Neural progenitor cell (in vitro differentiated cells): Measurements from ENCODE around the gene TREH. TPM values are rescaled to one million over a fixed set of nuclear protein-coding genes. Genes with fewer than 3 reads are reported as not detected.
A peak's percentile ranks its signal among the peaks of the same experiment; 100 is the strongest.

Source experiments
- DNase-seq: peaks from one replicate; pipeline ENCODE4 v3.0.0-alpha.2; 2016; ENCODE audit warnings: low spot score
- H2AFZ ChIP-seq: fragments of 200-600 bp; sonication (generic); replicated peaks from 2 replicates; pipeline ENCODE4 v1.6.1; 2016; ENCODE audit warnings: antibody characterized with exemption
- H3F3A ChIP-seq: fragments of 200-600 bp; sonication (generic); 2 replicates; pipeline ENCODE4 v1.6.1; 2016; ENCODE audit warnings: antibody characterized with exemption, low read depth
- H3K27ac ChIP-seq: fragments of 200-600 bp; sonication (generic); 2 replicates; pipeline ENCODE4 v1.5.1; 2016; ENCODE audit warnings: mild to moderate bottlenecking
- H3K27me3 ChIP-seq: fragments of 200-600 bp; sonication (generic); 2 replicates; pipeline ENCODE4 v1.6.1; 2016; ENCODE audit warnings: mild to moderate bottlenecking, moderate library complexity
- H3K36me3 ChIP-seq: fragments of 200-600 bp; sonication (generic); 2 replicates; pipeline ENCODE4 v1.5.1; 2016
- H3K4me1 ChIP-seq: fragments of 200-600 bp; sonication (generic); 2 replicates; pipeline ENCODE4 v1.6.1; 2016; ENCODE audit warnings: mixed run types
- H3K4me2 ChIP-seq: fragments of 200-600 bp; sonication (generic); 2 replicates; pipeline ENCODE4 v1.6.1; 2016
- H3K4me3 ChIP-seq: fragments of 200-600 bp; sonication (generic); 2 replicates; pipeline ENCODE4 v1.5.1; 2016
- H3K79me2 ChIP-seq: fragments of 200-600 bp; sonication (generic); 2 replicates; pipeline ENCODE4 v1.6.1; 2016; ENCODE audit warnings: low read depth
- H3K9ac ChIP-seq: fragments of 200-600 bp; sonication (generic); 2 replicates; pipeline ENCODE4 v1.6.1; 2016
- H3K9me3 ChIP-seq: fragments of 200-600 bp; sonication (generic); 2 replicates; pipeline ENCODE4 v1.5.1; 2016; ENCODE audit warnings: low read depth
- H4K20me1 ChIP-seq: fragments of 200-600 bp; sonication (generic); 2 replicates; pipeline ENCODE4 v1.6.1; 2016; ENCODE audit warnings: low read depth
- H3K27ac Mint-ChIP-seq: 3 replicates; pipeline ENCODE4 v1.8.0; 2021; ENCODE audit warnings: mixed read lengths
- H3K27me3 Mint-ChIP-seq: 2 replicates; pipeline ENCODE4 v1.8.0; 2022; ENCODE audit warnings: low read depth, mild to moderate bottlenecking, inconsistent platforms, moderate library complexity, mixed read lengths; ENCODE audit not compliant: insufficient read depth
- H3K36me3 Mint-ChIP-seq: 3 replicates; pipeline ENCODE4 v1.8.0; 2021; ENCODE audit warnings: mixed read lengths
- H3K4me1 Mint-ChIP-seq: 3 replicates; pipeline ENCODE4 v1.8.0; 2021; ENCODE audit warnings: mixed read lengths
- H3K4me3 Mint-ChIP-seq: 3 replicates; pipeline ENCODE4 v1.8.0; 2021; ENCODE audit warnings: mild to moderate bottlenecking, moderate library complexity, mixed read lengths
- H3K9me3 Mint-ChIP-seq: 3 replicates; pipeline ENCODE4 v1.8.0; 2020; ENCODE audit warnings: mixed read lengths
- CTCF ChIP-seq: fragments of 200-600 bp; sonication (generic); IDR thresholded peaks from 2 replicates; pipeline ENCODE4 v1.5.1; 2017; ENCODE audit warnings: antibody characterized with exemption, mild to moderate bottlenecking
- EZH2 ChIP-seq: fragments of 200-600 bp; sonication (generic); IDR thresholded peaks from 2 replicates; pipeline ENCODE4 v1.6.1; 2017; ENCODE audit warnings: antibody characterized with exemption, mild to moderate bottlenecking, moderate library complexity
- EZH2phosphoT487 ChIP-seq: fragments of 200-600 bp; sonication (generic); IDR thresholded peaks from 2 replicates; pipeline ENCODE4 v1.6.1; 2017; ENCODE audit warnings: antibody characterized with exemption
- total RNA-seq: library from RNA; depleted of rRNA; stranded (reverse); fragments of >200 nt; gene quantifications from 2 replicates; pipeline ENCODE4 v1.2.3, GENCODE V29; 2015; ENCODE audit warnings: low replicate concordance

Gene TREH
- total RNA-seq, 1 donor from 2014 or later, result not detected

GRCh38 chr11:118635237-118635591, 44.2 kb downstream of the TREH start:
- peak overlapping the region; percentile 67 for H3K27ac Mint-ChIP-seq
- H3K4me1 ChIP-seq, result peaks cover 26% of the 10 kb centered on the region
- peak overlapping the region; percentile 70 for H3K4me3 Mint-ChIP-seq
- no peak overlapping the region for H3K27ac ChIP-seq
- no peak for TF ChIP-seq CTCF
- no peak for TF ChIP-seq EZH2phosphoT487
- TF ChIP-seq EZH2, result no peak
- no peaks in the 10 kb centered on the region for H3K9me3 ChIP-seq
- H3K27me3 Mint-ChIP-seq, result peaks cover 5% of the 10 kb centered on the region
- peak overlapping the region; percentile 84 for H3K4me2 ChIP-seq
- H3K36me3 ChIP-seq, result no peaks in the 10 kb centered on the region
- DNase-seq, result peak; percentile 68
- H3K27me3 ChIP-seq, result no peaks in the 10 kb centered on the region
- H3K4me1 Mint-ChIP-seq, result peaks cover 23% of the 10 kb centered on the region
- H3K79me2 ChIP-seq, result no peaks in the 10 kb centered on the region
- H2AFZ ChIP-seq, result no peak overlapping the region
- H3F3A ChIP-seq, result peaks cover 30% of the 10 kb centered on the region
- peak overlapping the region; percentile 44 for H3K4me3 ChIP-seq
- no peak overlapping the region for H3K9ac ChIP-seq
- peaks cover 25% of the 10 kb centered on the region for H4K20me1 ChIP-seq
- H3K36me3 Mint-ChIP-seq, result peaks cover 31% of the 10 kb centered on the region
- H3K9me3 Mint-ChIP-seq, result no peaks in the 10 kb centered on the region

- peak; percentile 32 for TF ChIP-seq CTCF
- no peak for TF ChIP-seq EZH2phosphoT487
- TF ChIP-seq EZH2, result peak; percentile 57
Observed at GRCh38 chr11:118634431-118635236, 44.8 kb downstream of the TREH start.

GRCh38 chr11:118633979-118634378, 45.5 kb downstream of the TREH start:
- Histone ChIP-seq H4K20me1 (peaks cover 28% of the 10 kb centered on the region), H2AFZ (no peak overlapping the region), H3K27ac (no peak overlapping the region)

More at GRCh38 chr11:118634431-118635236, 44.8 kb downstream of the TREH start:
- peaks cover 5% of the 10 kb centered on the region for H3K27me3 Mint-ChIP-seq
- Histone ChIP-seq H3K36me3 (no peaks in the 10 kb centered on the region), H3K4me1 (peaks cover 26% of the 10 kb centered on the region), H3K4me2 (peak overlapping the region; percentile 84), H3K79me2 (no peaks in the 10 kb centered on the region), H4K20me1 (peaks cover 25% of the 10 kb centered on the region), H3K9ac (no peak overlapping the region), H3K27me3 (no peaks in the 10 kb centered on the region), H2AFZ (peak overlapping the region; percentile 7), H3F3A (peaks cover 30% of the 10 kb centered on the region), H3K9me3 (no peaks in the 10 kb centered on the region), H3K27ac (no peak overlapping the region), H3K4me3 (peak overlapping the region; percentile 44)
- peaks cover 27% of the 10 kb centered on the region for H3K36me3 Mint-ChIP-seq
- H3K9me3 Mint-ChIP-seq, result no peaks in the 10 kb centered on the region
- H3K27ac Mint-ChIP-seq, result peak overlapping the region; percentile 94
- peak overlapping the region; percentile 67 for H3K4me3 Mint-ChIP-seq
- DNase-seq, result peak; percentile 91
- H3K4me1 Mint-ChIP-seq, result peaks cover 23% of the 10 kb centered on the region

More at GRCh38 chr11:118633979-118634378, 45.5 kb downstream of the TREH start:
- H3F3A ChIP-seq, result peaks cover 30% of the 10 kb centered on the region
- Mint-ChIP-seq H3K4me1 (peaks cover 23% of the 10 kb centered on the region), H3K4me3 (peak overlapping the region; percentile 44), H3K36me3 (peaks cover 28% of the 10 kb centered on the region), H3K9me3 (no peaks in the 10 kb centered on the region), H3K27me3 (peaks cover 7% of the 10 kb centered on the region), H3K27ac (no peak overlapping the region)
- H3K36me3 ChIP-seq, result no peaks in the 10 kb centered on the region
- H3K9ac ChIP-seq, result no peak overlapping the region
- no peaks in the 10 kb centered on the region for H3K27me3 ChIP-seq
- peak overlapping the region; percentile 44 for H3K4me3 ChIP-seq
- peak overlapping the region; percentile 84 for H3K4me2 ChIP-seq
- H3K79me2 ChIP-seq, result no peaks in the 10 kb centered on the region
- TF ChIP-seq CTCF (no peak), EZH2phosphoT487 (no peak), EZH2 (no peak)
- H3K4me1 ChIP-seq, result peaks cover 26% of the 10 kb centered on the region
- H3K9me3 ChIP-seq, result no peaks in the 10 kb centered on the region
- DNase-seq, result peak; percentile 4
